Fibroblast of the aortic adventitia (primary cell): ENCODE results near the gene OSBPL5. TPM values are rescaled to one million over a fixed set of nuclear protein-coding genes. Genes with fewer than 3 reads are reported as not detected.

Experiments used
- DNase-seq: peaks from one replicate; pipeline ENCODE4 v3.0.0-alpha.2; 2010; ENCODE audit warnings: low read depth
- H3K4me3 ChIP-seq: 2 replicates; pipeline ENCODE4 v1.5.1; 2011; ENCODE audit warnings: low read depth, mild to moderate bottlenecking, control low read depth, low read length, moderate library complexity
- CTCF ChIP-seq: IDR thresholded peaks from 2 replicates; pipeline ENCODE4 v1.5.1; 2011; ENCODE audit warnings: mild to moderate bottlenecking, low read length, control low read depth, inconsistent platforms; ENCODE audit not compliant: insufficient read depth
- total RNA-seq: library from RNA; depleted of rRNA; stranded (reverse); fragments of >200 nt; gene quantifications from 2 replicates; pipeline ENCODE4 v1.2.3, GENCODE V29; 2012; ENCODE audit warnings: low replicate concordance

OSBPL5 gene
- total RNA-seq, 1 donor = 24.8 TPM

GRCh38 chr11:3057069-3057963 lies 107.8 kb downstream of the OSBPL5 start, which contains the start of gene CARS1:
TSS of gene CARS1 (minus strand) at chr11:3057423. CDS start at chr11:3057367, 56 bp downstream.
- no peak for TF ChIP-seq CTCF
- H3K4me3 ChIP-seq = peak within 1 kb of the TSS; percentile 97

GRCh38 chr11:3056296-3057068 lies 108.6 kb downstream of the OSBPL5 start:
- DNase-seq = peak; percentile 17
- no peak for TF ChIP-seq CTCF
- peak overlapping the region; percentile 97 for H3K4me3 ChIP-seq

More at GRCh38 chr11:3057069-3057963, 107.8 kb downstream of the OSBPL5 start, which contains the start of gene CARS1:
- DNase-seq = peak; percentile 90

GRCh38 chr11:3055891-3056290 lies 109.2 kb downstream of the OSBPL5 start:
- H3K4me3 ChIP-seq = peak overlapping the region; percentile 97
- no peak for DNase-seq

GRCh38 chr11:3052567-3052966 lies 112.5 kb downstream of the OSBPL5 start:
- no peak for TF ChIP-seq CTCF
- DNase-seq = no peak
- H3K4me3 ChIP-seq = no peak overlapping the region

More at GRCh38 chr11:3055891-3056290, 109.2 kb downstream of the OSBPL5 start:
- TF ChIP-seq CTCF = no peak

GRCh38 chr11:3052109-3052479 lies 113.0 kb downstream of the OSBPL5 start:
- H3K4me3 ChIP-seq = no peak overlapping the region
- no peak for DNase-seq
- no peak for TF ChIP-seq CTCF

GRCh38 chr11:3051196-3052108 lies 113.7 kb downstream of the OSBPL5 start:
- TF ChIP-seq CTCF = peak; percentile 4
- DNase-seq = no peak
- no peak overlapping the region for H3K4me3 ChIP-seq
